CD4-positive, alpha-beta T cell treated with Interleukin-6 for 4 hours (primary cell): ENCODE measurements around the gene TSPAN2.

Experiments used
- DNase-seq: peaks from one replicate; pipeline ENCODE4 v3.0.0-alpha.2; 2020; ENCODE audit warnings: mixed read lengths

TSPAN2 gene

DNA sequence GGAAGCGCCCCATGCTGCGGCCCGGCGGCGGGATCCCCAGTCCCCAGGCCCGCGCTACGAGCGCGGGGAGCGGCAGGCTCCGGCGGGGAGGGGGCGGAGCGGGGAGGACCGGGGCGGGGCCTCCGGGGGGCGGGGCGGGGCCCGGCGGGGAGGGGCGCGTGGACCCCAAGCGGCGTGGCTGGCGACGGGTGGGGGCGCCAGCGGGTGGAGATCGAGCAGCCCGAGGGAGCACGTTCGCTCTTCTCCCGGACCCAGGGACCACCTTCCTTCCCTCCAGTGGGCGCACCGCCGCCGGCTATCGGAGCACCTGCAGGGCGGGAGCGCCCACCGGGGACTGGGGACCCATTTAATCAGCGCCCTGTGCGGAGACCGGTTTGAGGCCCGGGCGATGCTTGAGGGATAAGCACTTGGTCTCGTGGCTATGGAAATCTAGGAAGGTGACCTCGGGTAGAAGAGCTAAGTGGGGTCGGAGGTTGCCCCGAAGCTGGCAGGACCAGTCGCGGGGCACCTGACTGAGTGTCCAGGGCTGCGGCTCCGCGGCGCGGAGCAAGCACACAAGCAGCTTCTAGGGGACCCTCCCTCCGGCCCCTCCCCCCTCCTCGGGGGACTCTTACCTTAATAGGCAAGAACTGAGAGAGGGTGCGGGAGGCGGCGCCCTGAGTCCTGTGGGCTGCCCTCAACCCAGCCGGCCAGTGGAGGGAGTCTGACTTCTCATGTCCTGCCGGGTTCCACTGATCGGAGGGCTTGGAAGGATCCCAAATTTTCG, at the start of gene TSPAN2:
TSPAN2 (minus strand) TSS at position 84 of the 766 bp plus-strand sequence; CDS start at position 13, 71 bp downstream.
- DNase-seq: peak; percentile 71

DNA sequence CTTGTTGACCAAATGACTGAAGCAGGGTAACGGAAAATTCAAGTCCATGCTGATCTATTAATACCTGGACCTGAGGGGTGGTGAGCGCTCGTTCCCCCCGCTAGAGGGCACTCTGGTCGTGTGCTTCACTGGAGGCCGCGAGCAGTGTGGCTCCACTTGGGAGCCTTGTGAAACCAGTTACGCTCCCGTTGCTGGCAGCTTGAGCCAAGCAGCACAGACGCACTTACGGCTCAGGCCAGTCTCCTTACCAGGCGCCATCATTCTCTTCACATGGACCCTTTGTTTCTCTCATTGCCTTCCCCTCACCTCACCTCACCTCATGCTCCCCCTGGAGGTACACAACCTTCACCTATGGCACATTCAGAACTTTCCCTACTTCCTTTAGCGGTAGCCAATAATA, 49.7 kb upstream of the TSPAN2 start:
- peak; percentile 67 for DNase-seq

DNA sequence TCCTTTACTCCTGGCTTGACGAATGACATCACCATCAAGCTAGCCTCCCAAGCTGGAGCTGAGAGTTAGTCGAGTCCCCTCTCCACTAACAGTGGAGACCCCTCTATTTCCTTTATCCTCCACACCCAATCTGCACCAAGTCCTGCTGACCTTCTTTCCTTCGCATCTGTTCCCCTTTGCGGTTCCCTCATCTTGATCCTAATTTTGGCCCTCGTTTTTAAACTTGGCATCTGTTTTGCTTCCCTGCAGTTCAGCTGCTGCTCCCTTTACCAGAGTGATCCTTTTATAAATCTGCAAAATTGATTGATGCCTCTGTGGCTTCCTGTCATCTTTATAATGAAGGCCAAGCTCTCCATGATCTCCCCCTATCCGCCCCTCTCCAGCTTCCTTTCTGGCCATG, 49.0 kb upstream of the TSPAN2 start:
- no peak for DNase-seq

DNA sequence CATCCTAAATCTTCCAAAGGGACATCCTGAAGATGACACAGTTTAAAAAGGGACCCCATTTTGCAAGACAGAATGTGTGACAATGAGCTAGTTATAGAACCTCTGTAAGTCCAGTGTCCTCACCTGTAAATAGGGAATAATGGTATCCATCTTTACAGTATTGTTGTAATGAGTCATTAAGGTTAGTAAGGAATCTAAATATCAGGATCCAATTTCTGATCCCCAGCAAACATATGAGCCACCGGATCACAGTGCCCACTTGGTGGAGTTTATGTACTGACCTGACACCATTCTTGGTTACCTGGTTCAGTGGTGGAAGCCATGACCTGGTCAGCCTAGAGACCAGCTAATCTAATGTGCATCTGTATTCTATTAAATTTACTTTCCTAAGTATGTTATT, 47.9 kb upstream of the TSPAN2 start:
- no peak for DNase-seq

DNA sequence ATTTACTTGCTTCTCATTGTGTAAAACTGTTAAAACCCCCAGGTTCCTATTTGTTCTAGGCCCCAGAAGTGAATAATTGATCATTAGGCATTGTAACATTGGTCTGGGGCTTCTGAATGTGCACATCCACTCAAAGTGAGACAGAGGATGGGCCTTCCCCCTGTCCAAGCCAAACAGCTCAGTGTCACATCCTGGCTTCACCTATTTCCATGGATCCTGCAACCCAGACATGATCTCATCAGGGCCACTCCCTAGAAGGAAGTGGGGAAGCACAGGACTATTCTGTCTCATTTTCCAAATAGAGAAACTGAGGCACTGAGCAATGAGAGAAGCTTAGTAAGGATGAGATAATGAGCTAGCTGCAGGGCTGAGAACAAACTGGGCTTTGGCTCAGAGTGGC, 47.4 kb upstream of the TSPAN2 start:
- no peak for DNase-seq

DNA sequence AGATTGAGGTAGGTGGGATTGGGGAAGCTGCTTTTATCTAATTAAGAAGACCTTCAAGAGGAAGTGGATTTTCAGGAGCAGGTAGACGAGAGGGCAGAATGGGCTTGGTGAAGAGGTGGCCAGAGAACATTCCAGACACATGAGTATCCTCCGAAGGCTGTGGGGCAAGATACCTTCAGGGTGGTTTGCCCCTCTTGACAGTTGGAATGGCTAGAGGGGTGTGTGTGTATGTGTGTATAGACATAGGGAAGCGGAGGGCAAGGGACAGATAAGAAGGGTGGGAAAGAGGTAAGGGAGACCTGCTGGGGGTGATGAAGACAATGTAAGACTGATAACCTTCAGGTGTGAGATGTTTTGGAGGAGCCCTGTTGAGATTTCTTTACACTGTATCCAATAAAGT, 46.8 kb upstream of the TSPAN2 start:
- DNase-seq: no peak

DNA sequence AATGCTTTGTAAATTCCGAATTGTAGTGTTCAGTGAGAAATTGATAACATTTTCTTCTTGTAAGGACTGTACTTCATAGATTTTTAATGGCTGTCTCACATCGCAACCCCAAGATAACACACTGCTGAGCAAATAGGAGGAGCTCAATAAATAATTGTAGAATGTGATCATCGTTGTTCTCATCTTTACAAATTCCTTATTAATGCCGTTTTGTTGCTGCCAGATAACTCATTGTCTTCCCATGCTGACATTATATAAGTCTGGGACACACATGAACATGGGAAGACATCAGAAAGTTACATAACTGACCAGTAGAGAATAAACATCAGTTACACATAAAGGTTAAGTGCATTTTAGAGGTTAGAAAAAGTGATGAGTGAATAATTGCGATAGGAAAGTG, 46.4 kb upstream of the TSPAN2 start:
- no peak for DNase-seq

DNA sequence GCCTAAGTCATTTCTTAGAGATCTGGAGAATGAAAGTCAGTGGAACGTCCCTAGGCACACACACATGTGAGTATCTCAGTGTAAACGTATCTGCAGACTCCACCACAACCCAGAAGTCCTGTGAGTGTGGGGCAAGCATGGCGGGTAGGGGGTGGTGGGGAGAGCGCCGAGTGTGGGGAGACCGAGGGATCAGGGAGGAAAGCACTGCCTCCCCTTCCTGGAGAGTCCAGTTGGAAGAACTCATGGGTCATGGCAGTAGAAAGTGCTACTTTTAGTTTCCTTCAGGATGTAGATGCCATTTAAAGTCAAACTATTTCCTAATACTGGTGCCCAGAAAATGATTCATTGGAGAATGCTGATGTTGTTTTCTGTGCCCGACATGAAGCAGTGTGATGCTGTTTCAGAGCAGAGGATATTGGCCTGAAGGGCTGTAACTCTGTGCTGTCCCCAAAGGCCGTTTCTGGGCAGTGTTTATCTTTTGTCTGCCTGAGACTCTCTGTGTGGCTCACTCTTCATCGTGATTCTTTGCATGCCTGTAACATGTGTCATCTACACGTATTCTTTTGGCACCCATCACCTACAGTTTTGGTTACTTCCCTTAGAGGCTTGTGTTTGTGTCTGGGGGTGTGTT, 45.7 kb upstream of the TSPAN2 start:
- no peak for DNase-seq

DNA sequence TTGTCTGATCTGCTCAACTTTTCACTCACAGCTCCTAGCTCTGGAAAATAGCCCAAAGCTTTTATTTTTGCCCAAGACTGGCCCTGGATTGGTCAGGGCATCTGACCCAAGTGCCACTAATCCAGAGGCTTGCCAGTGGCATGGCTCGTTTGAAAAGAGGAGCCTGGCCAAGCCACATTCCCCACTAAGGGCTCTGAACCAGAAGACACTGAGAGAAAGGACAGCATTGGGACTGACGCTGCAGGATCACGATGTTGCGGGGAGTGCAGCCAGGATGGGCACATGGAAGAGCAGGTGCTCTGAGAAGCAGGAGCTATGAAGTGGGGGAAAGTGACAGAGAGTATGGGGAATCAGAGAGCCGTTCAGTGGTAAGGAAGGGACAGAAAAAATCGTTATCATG, 44.9 kb upstream of the TSPAN2 start:
- DNase-seq: no peak

DNA sequence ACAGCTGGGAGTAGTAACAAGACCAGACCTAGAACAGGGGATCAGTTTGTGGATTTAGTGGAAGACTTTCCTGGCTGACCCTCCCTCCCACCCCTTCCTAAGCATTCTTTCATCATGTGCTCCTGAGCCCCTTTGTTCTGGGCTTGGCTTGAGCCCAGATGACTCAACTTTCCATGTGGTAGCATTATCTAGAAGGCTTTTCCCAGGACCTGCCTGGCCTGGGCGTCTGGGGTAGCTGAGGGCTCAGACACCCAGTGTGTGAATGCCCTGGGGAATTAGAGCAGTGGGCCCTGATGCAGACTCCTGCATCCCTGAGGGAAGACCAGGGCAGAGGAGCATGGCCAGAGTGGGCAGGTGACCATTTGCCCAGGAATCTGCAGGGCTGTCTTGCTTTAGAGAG, 44.1 kb upstream of the TSPAN2 start:
- DNase-seq: no peak

DNA sequence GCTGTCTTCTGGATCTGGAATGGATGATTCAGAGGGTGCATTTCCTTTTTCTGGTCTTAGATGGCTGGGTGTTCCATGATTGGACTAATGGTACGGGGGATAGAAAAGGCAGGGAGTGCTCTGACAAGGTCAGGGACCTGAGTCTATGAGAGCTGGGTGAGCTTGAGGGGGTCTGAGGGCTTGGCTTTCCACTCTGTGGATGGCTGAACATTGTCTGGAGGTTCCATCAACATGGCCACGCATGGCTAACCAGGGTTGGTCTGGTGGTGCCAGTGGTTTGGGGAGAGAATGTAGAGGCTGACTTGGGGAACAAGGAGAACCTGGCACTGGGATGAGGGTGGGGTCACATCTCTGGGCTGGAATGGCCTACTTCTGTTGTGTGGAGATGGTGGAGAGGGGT, 41.5 kb upstream of the TSPAN2 start:
- DNase-seq: no peak

DNA sequence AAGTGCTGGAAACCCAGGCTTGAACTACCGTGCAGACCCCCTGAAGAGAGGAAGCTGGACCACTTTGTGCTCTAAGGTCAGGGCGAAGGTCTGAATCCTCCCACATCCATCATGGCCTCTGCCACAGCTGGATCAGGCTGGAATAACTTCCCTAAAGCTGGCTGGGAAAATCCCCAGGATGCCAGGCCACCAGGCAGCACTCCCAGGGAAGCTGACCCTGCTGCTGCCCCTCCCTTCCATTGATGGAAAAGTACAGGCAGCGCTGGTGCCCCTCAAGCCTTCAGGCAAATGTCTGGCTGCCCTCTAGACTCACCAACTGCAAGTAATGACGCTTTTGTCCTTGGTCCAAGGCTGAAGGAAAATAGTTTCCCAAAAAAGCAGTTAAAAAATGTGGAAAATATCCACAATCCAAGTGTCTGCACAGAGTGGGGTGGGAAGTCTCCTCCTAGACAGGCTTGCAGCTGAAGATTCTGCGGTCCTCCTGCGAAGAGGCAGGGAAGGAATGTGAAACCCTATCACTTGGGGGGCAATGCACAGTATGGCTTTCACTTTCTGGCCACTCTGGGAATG, 39.9 kb upstream of the TSPAN2 start:
- DNase-seq: no peak

DNA sequence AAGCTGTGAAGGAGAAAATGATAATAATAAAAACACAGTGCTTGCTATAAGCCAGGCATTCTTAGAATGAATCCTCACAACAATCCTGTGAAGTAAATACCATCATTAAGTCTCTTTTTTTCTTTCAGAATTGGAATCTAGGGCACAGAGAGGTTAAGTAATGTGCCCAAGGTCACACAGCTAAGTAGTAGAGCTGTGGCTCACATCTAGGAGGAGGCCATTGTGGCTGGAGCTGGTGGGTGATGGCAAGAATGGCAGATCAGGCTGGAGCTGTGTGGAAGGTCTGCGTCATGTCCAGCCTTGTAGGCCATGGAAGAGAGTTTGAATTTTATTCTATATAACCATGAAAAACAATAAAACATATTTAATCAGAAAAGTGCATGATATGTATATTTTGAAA, 38.2 kb upstream of the TSPAN2 start:
- DNase-seq: no peak

DNA sequence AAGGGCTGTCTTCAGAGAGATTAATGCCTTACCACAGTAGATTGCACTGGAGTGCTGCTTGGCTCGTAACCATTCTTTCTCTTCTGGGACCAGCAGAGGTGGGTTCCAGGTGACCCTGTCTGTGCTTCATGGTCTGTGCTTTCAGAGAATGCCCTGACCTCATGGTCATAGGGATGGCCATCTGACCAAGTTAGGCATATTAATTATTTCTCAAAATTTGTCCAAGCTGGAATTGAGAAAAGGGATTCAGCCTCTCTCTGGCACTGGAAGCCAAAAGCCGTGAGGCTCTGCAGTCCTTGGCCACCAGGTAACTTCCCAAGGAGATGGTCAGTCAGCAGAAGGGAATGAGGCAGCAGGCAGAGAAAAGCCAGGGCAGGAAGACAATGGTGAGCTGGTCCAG, 37.2 kb upstream of the TSPAN2 start:
- no peak for DNase-seq

DNA sequence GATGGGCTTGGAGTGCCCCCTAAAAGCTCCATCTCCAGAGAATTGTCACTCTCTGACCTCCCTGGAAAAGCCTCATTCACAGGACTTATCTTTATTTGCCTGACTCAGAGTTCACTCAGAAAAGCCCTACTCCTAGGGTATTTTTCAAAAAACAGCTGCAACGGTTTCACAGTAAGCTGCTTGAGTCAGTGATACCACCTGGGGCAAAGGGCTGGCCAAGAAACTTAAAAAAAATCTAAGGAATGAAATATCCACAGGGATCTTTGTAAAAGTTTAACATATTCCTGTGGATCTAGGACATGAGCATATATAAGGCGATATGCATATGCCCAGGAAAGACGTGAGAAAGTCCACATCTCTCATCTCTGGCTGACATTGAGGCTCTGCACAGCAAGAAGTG, 33.8 kb upstream of the TSPAN2 start:
- DNase-seq: no peak

DNA sequence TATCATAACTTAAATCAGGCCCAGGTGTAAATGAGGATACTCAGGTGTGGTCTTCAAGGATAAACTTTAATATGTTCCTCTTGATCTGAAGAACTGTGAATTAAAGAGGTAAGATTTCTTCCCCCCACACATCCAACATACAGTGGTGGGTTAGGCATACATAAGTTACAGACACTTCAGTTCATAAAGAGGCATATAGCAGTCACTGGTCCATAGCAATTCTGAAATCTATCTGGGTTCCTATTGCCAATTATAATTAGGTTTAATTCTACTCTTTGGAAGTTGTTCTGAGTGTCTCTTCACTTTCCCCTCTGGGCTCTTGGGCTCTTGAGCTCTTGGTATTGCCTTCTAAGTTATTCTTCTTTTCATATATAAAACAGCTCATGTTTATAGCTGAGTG, 32.5 kb upstream of the TSPAN2 start:
- DNase-seq: no peak

DNA sequence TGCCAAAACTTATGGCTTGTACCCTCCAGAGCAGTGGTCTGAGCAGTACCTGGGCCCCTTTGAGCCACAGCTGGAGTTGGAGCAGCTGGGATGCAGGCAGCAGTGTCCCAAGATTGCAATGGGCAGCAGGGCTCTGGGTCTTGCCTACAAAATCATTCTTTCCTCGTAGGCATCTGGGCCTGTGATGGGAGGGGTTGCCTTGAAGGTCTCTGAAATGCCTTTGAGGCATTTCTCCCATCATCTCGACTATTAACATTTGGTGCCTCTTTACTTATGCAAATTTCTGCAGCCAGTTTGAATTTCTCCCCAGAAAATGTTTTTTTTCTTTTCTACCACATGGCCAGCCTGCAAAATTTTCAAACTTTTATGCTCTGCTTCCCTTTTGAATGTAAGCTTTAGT, 31.0 kb upstream of the TSPAN2 start:
- DNase-seq: no peak

DNA sequence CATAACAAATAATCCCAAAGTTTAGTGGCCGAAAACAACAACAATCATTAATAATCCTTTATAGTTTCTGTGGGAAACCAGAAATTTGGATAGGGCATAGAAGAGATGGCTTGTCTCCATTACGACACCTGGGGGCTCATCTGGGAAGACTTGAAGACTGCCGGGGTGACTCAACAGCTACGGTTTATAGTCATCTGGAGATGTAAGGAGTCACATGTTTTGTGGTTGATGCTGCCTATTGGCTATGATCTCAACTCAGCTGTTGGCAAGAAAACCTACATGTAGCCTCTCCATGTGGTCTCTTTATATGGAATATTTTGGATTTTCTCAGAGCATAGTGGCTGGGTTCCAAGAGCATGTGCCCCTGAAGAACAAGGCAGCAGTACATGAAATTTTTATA, 29.3 kb upstream of the TSPAN2 start:
- no peak for DNase-seq

DNA sequence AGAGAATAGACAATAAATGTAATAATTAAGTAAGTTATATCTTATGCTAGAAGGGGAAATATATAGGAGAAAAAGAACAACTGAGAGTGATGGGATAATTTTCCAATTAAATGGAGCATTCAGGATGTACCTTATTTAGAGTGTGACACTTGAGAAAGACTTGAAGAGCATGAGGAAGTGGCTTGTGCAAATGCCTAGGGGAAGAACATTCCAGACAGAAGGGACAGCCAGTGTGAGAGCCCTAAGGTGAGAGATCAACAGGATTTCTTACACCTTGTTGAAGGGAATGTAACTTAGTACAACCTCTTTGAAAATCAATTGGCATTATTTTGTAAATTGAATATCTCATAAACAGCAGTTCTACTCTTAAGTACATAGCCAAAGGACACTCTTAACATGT, 28.8 kb upstream of the TSPAN2 start:
- DNase-seq: no peak

DNA sequence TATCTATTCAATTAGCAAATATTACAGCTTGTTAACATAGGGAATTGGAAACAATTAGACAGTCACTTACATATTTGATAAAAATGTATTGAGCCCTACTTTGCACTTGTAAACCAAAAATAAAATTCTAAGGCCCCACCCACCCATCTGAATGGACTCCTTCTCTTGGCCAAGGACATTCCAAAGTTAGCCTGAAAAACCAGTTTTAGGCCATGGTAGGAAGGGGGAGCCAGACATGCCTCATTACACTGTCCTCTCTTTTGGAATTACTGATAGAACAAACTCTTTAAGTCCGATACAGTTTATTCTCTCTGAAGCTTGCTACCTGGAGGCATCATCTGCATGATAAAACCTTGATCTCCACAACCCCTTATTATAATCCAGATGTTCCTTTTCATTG, 28.0 kb upstream of the TSPAN2 start:
- DNase-seq: no peak

DNA sequence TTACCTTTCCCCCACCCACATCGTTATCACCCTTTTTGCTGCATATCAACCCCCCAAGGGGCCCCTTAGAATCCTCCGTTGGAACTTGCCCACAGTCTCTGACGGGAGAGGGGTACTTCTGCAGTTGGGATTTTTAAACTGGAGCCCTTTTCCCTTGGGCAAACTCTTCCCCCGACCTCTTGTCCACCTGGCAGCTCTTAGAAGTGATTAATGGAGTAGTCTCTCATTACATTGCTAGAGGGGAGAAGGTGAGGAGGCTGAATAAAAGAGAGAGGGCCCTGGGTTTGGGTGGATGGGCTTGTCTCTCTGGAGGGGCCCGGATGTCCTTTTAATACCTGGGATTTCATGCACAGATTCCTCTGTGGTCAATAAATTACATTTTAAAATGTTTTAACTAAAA, 27.2 kb upstream of the TSPAN2 start:
- no peak for DNase-seq

DNA sequence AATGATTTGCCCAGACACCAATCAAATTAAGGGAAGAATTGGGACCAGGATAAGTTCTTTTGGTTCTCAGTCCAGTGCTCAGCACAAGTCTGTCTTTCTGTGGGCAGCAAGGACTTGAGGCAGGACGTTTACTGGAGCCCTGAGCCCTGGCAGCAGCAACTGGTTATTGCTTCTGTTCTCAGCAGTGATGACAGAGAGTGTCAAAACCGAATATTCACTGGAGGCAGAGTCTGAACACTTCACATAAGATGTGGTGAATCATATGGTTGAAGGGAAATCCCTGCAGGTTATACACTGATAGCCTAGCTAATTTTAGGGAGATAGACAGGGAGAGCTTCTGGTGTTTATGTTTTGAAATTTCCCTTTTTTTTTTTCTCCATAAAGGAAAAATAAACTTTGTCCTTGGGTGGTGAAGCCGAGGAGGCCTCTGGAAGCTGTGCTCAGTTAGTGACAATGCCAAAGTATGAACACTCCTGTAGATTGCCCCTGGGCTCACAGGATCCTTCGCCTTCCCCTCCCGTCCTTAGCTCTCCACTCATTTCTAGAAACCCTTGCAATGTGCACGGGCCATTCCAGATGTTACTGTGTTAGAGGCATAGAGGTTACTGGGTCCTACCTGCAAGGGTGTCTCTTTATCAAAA, 26.3 kb upstream of the TSPAN2 start:
- DNase-seq: no peak

DNA sequence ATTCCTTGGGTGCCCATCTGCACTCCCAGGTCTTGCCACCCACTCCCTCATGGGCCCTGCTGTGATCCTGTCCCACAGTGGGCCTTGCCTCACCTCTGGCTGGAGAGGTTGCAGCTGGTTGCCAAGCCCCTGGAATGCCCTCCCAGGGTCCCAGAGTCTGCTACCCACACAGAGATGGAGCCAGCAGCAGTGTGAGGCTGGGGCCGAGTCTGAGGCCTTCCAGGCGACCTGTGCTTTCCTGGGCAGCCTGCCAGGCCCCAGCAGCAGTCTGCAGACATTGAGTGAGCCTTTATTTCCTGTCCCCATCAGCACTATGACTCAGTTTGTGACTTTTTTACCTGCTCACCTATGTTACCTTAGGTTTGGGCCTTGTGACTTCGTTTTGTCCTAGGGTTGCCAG, 25.0 kb upstream of the TSPAN2 start:
- peak; percentile 56 for DNase-seq

DNA sequence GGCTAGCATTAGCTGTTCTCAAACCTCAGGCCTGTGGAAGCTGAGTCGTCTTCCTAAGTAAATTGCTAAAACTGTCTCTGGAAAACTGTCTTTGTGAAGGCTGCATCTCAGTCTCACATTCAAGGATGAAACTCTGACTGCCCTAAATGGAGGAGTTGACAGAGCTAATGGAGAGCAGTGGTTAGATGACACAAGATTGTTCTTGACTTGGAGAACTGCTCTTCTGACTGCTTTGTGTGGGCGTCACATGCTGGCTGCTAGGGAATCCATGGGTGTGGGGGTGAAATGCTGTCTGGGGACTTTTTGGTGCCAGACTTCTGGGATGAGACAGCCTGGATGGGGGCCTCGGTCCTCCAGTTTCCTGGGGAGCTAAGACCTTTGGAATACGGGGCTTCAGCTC, 24.5 kb upstream of the TSPAN2 start:
- DNase-seq: no peak
